OCI-LY1 (cell line): Measurements from ENCODE around the gene SAE1.

ENCODE experiments used
- H2AFZ ChIP-seq: fragments of 200-600 bp; sonication (generic), shearing (Covaris generic); 2 replicates; pipeline ENCODE4 v1.6.0; 2014; ENCODE audit warnings: antibody characterized with exemption, mild to moderate bottlenecking, low read length
- H3F3A ChIP-seq: fragments of 200-600 bp; sonication (generic), shearing (Covaris generic); 2 replicates; pipeline ENCODE4 v1.6.0; 2014; ENCODE audit warnings: mild to moderate bottlenecking, antibody characterized with exemption, low read length, moderate library complexity; ENCODE audit not compliant: insufficient read depth
- H3K27ac ChIP-seq: fragments of 200-600 bp; sonication (generic); 2 replicates; pipeline ENCODE4 v1.5.1; 2014; ENCODE audit warnings: low read length, mixed run types, mild to moderate bottlenecking, low read depth; ENCODE audit not compliant: poor library complexity, severe bottlenecking
- H3K27me3 ChIP-seq: fragments of 200-600 bp; sonication (generic); 2 replicates; pipeline ENCODE4 v1.6.0; 2014; ENCODE audit warnings: antibody characterized with exemption, mild to moderate bottlenecking, low read length, moderate library complexity; ENCODE audit not compliant: insufficient read depth
- H3K36me3 ChIP-seq: fragments of 200-600 bp; sonication (generic); 2 replicates; pipeline ENCODE4 v1.6.1; 2014; ENCODE audit warnings: mild to moderate bottlenecking, antibody characterized with exemption, low read length, moderate library complexity, mixed read lengths; ENCODE audit not compliant: insufficient read depth
- H3K4me1 ChIP-seq: fragments of 200-600 bp; sonication (generic); 2 replicates; pipeline ENCODE4 v1.5.1; 2014; ENCODE audit warnings: mild to moderate bottlenecking, low read length, moderate library complexity; ENCODE audit not compliant: insufficient read depth, severe bottlenecking
- H3K4me2 ChIP-seq: fragments of 200-600 bp; sonication (generic), shearing (Covaris generic); 2 replicates; pipeline ENCODE4 v1.6.1; 2014; ENCODE audit warnings: low read length
- H3K4me3 ChIP-seq: fragments of 200-600 bp; sonication (generic); 2 replicates; pipeline ENCODE4 v1.5.1; 2014; ENCODE audit warnings: low read length, low read depth, mild to moderate bottlenecking, mixed read lengths; ENCODE audit not compliant: poor library complexity, severe bottlenecking
- H3K79me2 ChIP-seq: fragments of 200-600 bp; shearing (Covaris generic); 2 replicates; pipeline ENCODE4 v1.6.1; 2016; ENCODE audit warnings: mixed run types, low read length, mixed read lengths; ENCODE audit not compliant: insufficient read depth
- H3K9ac ChIP-seq: fragments of 200-600 bp; sonication (generic), shearing (Covaris generic); 2 replicates; pipeline ENCODE4 v1.6.1; 2014; ENCODE audit warnings: mild to moderate bottlenecking, low read length, mixed read lengths
- H3K9me2 ChIP-seq: fragments of 200-600 bp; sonication (generic), shearing (Covaris generic); 2 replicates; pipeline ENCODE4 v1.6.1; 2014; ENCODE audit warnings: low read depth, mild to moderate bottlenecking, low read length, mixed read lengths
- H3K9me3 ChIP-seq: fragments of 200-600 bp; shearing (Covaris generic); 2 replicates; pipeline ENCODE4 v1.6.1; 2014; ENCODE audit warnings: low read length, mixed read lengths
- H4K20me1 ChIP-seq: fragments of 200-600 bp; sonication (generic), shearing (Covaris generic); 2 replicates; pipeline ENCODE4 v1.6.0; 2016; ENCODE audit warnings: mild to moderate bottlenecking, low read length; ENCODE audit not compliant: insufficient read depth
- CTCF ChIP-seq: fragments of 200-600 bp; sonication (generic), shearing (Covaris generic); IDR thresholded peaks from 2 replicates; pipeline ENCODE4 v1.5.1; 2017; ENCODE audit warnings: mild to moderate bottlenecking, antibody characterized with exemption, low read length, moderate library complexity, mixed read lengths
- EZH2 ChIP-seq: fragments of 200-600 bp; sonication (generic), shearing (Covaris generic); IDR thresholded peaks from 2 replicates; pipeline ENCODE4 v1.8.0; 2017; ENCODE audit warnings: borderline replicate concordance, mixed run types, mild to moderate bottlenecking, antibody characterized with exemption, low read length, moderate library complexity, mixed read lengths

The SAE1 gene

GRCh38 chr19:47241919-47242577, 111.4 kb downstream of the SAE1 start:
- TF ChIP-seq EZH2 (no peak), CTCF (no peak)
- no peak overlapping the region for H3K4me2 ChIP-seq
- peaks cover 35% of the 10 kb centered on the region for H3K4me1 ChIP-seq
- no peak overlapping the region for H2AFZ ChIP-seq
- no peak overlapping the region for H3K4me3 ChIP-seq
- H3K27me3 ChIP-seq, result no peaks in the 10 kb centered on the region; the same call in 1 of the 2 replicates
- H3K9me3 ChIP-seq, result no peaks in the 10 kb centered on the region
- no peaks in the 10 kb centered on the region for H3K9me2 ChIP-seq
- H3F3A ChIP-seq, result peaks cover 5% of the 10 kb centered on the region; the same call in 1 of the 2 replicates
- H3K36me3 ChIP-seq, result no peaks in the 10 kb centered on the region
- H3K27ac ChIP-seq, result no peak overlapping the region
- no peak overlapping the region for H3K9ac ChIP-seq
- no peaks in the 10 kb centered on the region for H3K79me2 ChIP-seq
- no peaks in the 10 kb centered on the region for H4K20me1 ChIP-seq

- TF ChIP-seq CTCF, result no peak
- TF ChIP-seq EZH2, result no peak
- Histone ChIP-seq H3K27ac (no peak overlapping the region), H3F3A (peaks cover 5% of the 10 kb centered on the region; the same call in 1 of the 2 replicates), H3K9me2 (no peaks in the 10 kb centered on the region), H2AFZ (no peak overlapping the region), H3K27me3 (no peaks in the 10 kb centered on the region; the same call in 1 of the 2 replicates), H3K4me2 (peak overlapping the region; percentile 80), H3K36me3 (no peaks in the 10 kb centered on the region), H3K4me1 (peaks cover 35% of the 10 kb centered on the region), H3K4me3 (peak overlapping the region; percentile 54), H4K20me1 (no peaks in the 10 kb centered on the region), H3K79me2 (no peaks in the 10 kb centered on the region), H3K9me3 (no peaks in the 10 kb centered on the region), H3K9ac (peak overlapping the region; percentile 4; the same call in 1 of the 2 replicates)
These were observed 112.7 kb downstream of the SAE1 start for GRCh38 chr19:47243364-47243775.

GRCh38 chr19:47243776-47244547, 113.3 kb downstream of the SAE1 start:
- Histone ChIP-seq H3K9me3 (no peaks in the 10 kb centered on the region), H3K4me3 (peak overlapping the region; percentile 54), H4K20me1 (no peaks in the 10 kb centered on the region), H3K27me3 (no peaks in the 10 kb centered on the region; the same call in 1 of the 2 replicates), H3K4me1 (peaks cover 35% of the 10 kb centered on the region), H3K9me2 (no peaks in the 10 kb centered on the region), H3F3A (peaks cover 5% of the 10 kb centered on the region; the same call in 1 of the 2 replicates), H3K79me2 (no peaks in the 10 kb centered on the region), H3K27ac (no peak overlapping the region), H3K9ac (peak overlapping the region; percentile 48), H3K36me3 (no peaks in the 10 kb centered on the region), H2AFZ (no peak overlapping the region), H3K4me2 (peak overlapping the region; percentile 80)
- TF ChIP-seq EZH2 (no peak), CTCF (peak; percentile 95)
